Panc1 (cell line): ENCODE data around the gene PHRF1. TPM values are rescaled to one million over a fixed set of nuclear protein-coding genes. Genes with fewer than 3 reads are reported as not detected.

Experiments
- ATAC-seq: fragments of 200-7000 bp; cut with Tn5 transposase; 2 replicates; pipeline ENCODE4 v1.9.1; 2020; ENCODE audit warnings: mild to moderate bottlenecking, moderate library complexity
- BruUV-seq: library from RNA; stranded (reverse); fragments of 400-500 nt; replicated peaks from 2 replicates; lab custom pipeline; 2021; lab: Mats Ljungman, UMichigan
- CTCF ChIA-PET: fragments of 300-600 bp; sonication (Branson Sonifier 250); formaldehyde crosslinking; loops from one replicate; lab custom pipeline; 2022; ENCODE audit warnings: antibody characterized with exemption; lab: Charles Lee
- POLR2A ChIA-PET: fragments of 300-600 bp; sonication (Branson Sonifier 250); formaldehyde crosslinking; loops from one replicate; lab custom pipeline; 2022; ENCODE audit warnings: antibody characterized with exemption; lab: Charles Lee
- DNase-seq: peaks from one replicate; pipeline ENCODE4 v3.0.0-alpha.2; 2010; ENCODE audit warnings: low read depth, low spot score
- H3K27ac ChIP-seq: 2 replicates; pipeline ENCODE4 v1.5.1; 2011; ENCODE audit warnings: mild to moderate bottlenecking, low read length, inconsistent platforms
- H3K27me3 ChIP-seq: fragments of 200-500 bp; sonication (Bioruptor generic); 2 replicates; pipeline ENCODE4 v1.6.0; 2014; ENCODE audit warnings: low read length, inconsistent platforms; ENCODE audit not compliant: control insufficient read depth, insufficient read depth
- H3K36me3 ChIP-seq: fragments of 200-500 bp; sonication (Bioruptor generic); 2 replicates; pipeline ENCODE4 v1.5.1; 2014; ENCODE audit warnings: inconsistent platforms, mild to moderate bottlenecking, low read length, moderate library complexity; ENCODE audit not compliant: control insufficient read depth, insufficient read depth
- H3K4me1 ChIP-seq: 2 replicates; pipeline ENCODE4 v1.5.1; 2011; ENCODE audit warnings: inconsistent platforms, mild to moderate bottlenecking, low read length, moderate library complexity; ENCODE audit not compliant: control insufficient read depth, insufficient read depth
- H3K4me3 ChIP-seq, 2 experiments: 2 replicates each; pipeline ENCODE4 v1.5.1; 2011 to 2012; ENCODE audit warnings: low read depth in 2 of 2, low read length in 2 of 2, mild to moderate bottlenecking in 2 of 2, inconsistent platforms in 1 of 2, moderate library complexity in 1 of 2
- H3K9me3 ChIP-seq: fragments of 200-500 bp; sonication (Bioruptor generic); 2 replicates; pipeline ENCODE4 v1.5.1; 2014; ENCODE audit warnings: low read depth, mild to moderate bottlenecking, inconsistent platforms, low read length, moderate library complexity; ENCODE audit not compliant: control insufficient read depth, insufficient read depth
- POLR2AphosphoS5 ChIP-seq: IDR thresholded peaks from 2 replicates; pipeline ENCODE4 v1.6.1; 2012; ENCODE audit warnings: mild to moderate bottlenecking, low read depth, low read length, moderate library complexity
- REST ChIP-seq, 2 experiments: IDR thresholded peaks; 2 replicates each; pipeline ENCODE4 v1.6.1; 2011 to 2012; ENCODE audit warnings: low read depth in 2 of 2, control low read depth in 1 of 2, low read length in 1 of 2, mild to moderate bottlenecking in 1 of 2, moderate library complexity in 1 of 2; ENCODE audit not compliant: insufficient read depth in 1 of 2
- SIN3A ChIP-seq: IDR thresholded peaks from 2 replicates; pipeline ENCODE4 v1.6.1; 2012; ENCODE audit warnings: low read depth, mild to moderate bottlenecking, low read length, moderate library complexity, borderline replicate concordance; ENCODE audit not compliant: insufficient read depth
- TCF7L2 ChIP-seq: IDR thresholded peaks from 2 replicates; pipeline ENCODE4 v1.6.1; 2011; ENCODE audit warnings: mild to moderate bottlenecking, low read depth, low read length, inconsistent platforms
- in situ Hi-C: cut with HindIII; loops from 2 replicates; pipeline ENCODE4 v1.10.0; 2016; ENCODE audit warnings: low sequenced_read_pairs, low pct_unique_long_range_greater_than_20kb
- intact Hi-C: fragments of 100-400 bp; cut with micrococcal nuclease; formaldehyde crosslinking; loops from one replicate; pipeline ENCODE4 v1.10.0; 2022; ENCODE audit not compliant: unreplicated experiment
- total RNA-seq: library from RNA; stranded (reverse); gene quantifications from one replicate; pipeline ENCODE4 v1.2.1, GENCODE V29; 2021; ENCODE audit not compliant: unreplicated experiment
- TF ChIP-seq, protein P1 (sequence below): fragments of 450-650 bp; IDR thresholded peaks from 2 replicates; pipeline ENCODE4 v1.5.1; 2017; ENCODE audit warnings: mild to moderate bottlenecking

PHRF1 gene
- total RNA-seq, 1 experiment from 2014 or later: 90.6 TPM

DNA sequence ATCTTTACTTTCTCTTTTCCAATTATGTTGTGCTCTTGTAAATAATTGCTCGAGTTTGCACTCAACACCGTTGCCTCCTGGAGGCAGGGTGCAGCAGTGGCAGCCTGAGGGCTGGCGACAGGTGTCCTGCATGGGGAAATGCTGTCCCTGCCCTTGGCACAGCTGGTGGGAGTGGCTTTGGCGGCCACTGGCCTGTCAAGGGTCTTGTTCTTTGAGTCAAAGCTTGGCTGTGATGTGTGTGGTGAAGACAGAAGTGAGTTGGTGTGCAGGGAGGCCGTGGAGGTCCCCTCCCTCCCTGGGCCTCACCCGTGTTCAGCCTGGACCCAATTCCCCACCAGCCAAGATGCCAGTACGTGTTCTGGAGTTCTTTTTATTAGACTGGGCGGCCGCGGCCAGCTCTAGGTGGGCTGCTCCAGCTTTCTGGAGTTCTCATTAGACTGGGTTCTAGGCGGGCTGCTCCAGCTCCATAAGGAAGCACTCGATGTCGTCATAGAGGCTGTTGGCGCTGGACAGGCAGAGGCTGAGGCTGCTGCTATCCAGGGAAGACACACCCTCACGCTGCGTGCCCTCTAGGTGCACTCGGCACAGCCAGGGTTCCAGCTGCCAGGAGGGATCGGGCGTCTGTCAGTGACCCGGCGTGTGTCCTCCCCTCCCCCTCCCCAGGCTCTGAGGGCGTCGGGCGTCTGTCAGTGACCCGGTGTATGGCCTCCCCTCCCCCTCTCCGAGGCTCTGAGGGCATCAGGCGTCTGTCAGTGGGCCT, 36.1 kb downstream of the PHRF1 start:
- DNase-seq (no peak), ATAC-seq (peak; percentile 11)
- intact Hi-C loops (no loop called here), in situ Hi-C loops (no loop called here)
- peaks cover 40% of the 10 kb centered on the region for H3K4me1 ChIP-seq
- POLR2A ChIA-PET: interaction anchor here (0.5 kb wide), 1 partner anchor 99 kb away, joined by 8 read pairs; no protein-coding TSS in a partner anchor
- TF ChIP-seq, protein P1, sequence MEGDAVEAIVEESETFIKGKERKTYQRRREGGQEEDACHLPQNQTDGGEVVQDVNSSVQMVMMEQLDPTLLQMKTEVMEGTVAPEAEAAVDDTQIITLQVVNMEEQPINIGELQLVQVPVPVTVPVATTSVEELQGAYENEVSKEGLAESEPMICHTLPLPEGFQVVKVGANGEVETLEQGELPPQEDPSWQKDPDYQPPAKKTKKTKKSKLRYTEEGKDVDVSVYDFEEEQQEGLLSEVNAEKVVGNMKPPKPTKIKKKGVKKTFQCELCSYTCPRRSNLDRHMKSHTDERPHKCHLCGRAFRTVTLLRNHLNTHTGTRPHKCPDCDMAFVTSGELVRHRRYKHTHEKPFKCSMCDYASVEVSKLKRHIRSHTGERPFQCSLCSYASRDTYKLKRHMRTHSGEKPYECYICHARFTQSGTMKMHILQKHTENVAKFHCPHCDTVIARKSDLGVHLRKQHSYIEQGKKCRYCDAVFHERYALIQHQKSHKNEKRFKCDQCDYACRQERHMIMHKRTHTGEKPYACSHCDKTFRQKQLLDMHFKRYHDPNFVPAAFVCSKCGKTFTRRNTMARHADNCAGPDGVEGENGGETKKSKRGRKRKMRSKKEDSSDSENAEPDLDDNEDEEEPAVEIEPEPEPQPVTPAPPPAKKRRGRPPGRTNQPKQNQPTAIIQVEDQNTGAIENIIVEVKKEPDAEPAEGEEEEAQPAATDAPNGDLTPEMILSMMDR: no peak
- 0 out of 2 replicates have a peak, but pooled peaks have one; percentile 52 for TF ChIP-seq SIN3A
- no peak overlapping the region for H3K4me3 ChIP-seq
- no peaks in the 10 kb centered on the region for H3K9me3 ChIP-seq
- no TSS peak for BruUV-seq
- peak overlapping the region; percentile 23; the same call in 1 of the 2 replicates for H3K27ac ChIP-seq
- H3K36me3 ChIP-seq: peaks cover 25% of the 10 kb centered on the region
- CTCF ChIA-PET: interaction anchor here (0.8 kb wide), 1 partner anchor 56 kb away, joined by 3 read pairs; no protein-coding TSS in a partner anchor
- H3K27me3 ChIP-seq: no peaks in the 10 kb centered on the region

GRCh38 chr11:612961-613300, 36.7 kb downstream of the PHRF1 start:
- POLR2A ChIA-PET: no interaction called here

More at GRCh38 chr11:612961-613300, 36.7 kb downstream of the PHRF1 start:
- intact Hi-C loops (no loop called here), in situ Hi-C loops (no loop called here)
- Histone ChIP-seq H3K4me3 (no peak overlapping the region), H3K9me3 (no peaks in the 10 kb centered on the region), H3K27ac (no peak overlapping the region; the same call in 1 of the 2 replicates), H3K36me3 (peaks cover 25% of the 10 kb centered on the region), H3K27me3 (no peaks in the 10 kb centered on the region), H3K4me1 (peaks cover 40% of the 10 kb centered on the region)
- TF ChIP-seq TCF7L2 (no peak), REST (IDR thresholded peaks at IDR 0.05; ENCODE audit: insufficient read depth in 1 of 2, low read depth in 2 of 2, low read length in 1 of 2) (no peak), POLR2AphosphoS5 (no peak; the same call in 1 of the 2 replicates), SIN3A (no peak)
- TF ChIP-seq, protein P1: no peak
- ATAC-seq: peak; percentile 0; the same call in 1 of the 2 replicates
- BruUV-seq: no TSS peak
- CTCF ChIA-PET: interaction anchor here (1.2 kb wide), 1 partner anchor 58 kb away, joined by 3 read pairs; no protein-coding TSS in a partner anchor
- no peak for DNase-seq
